A549 (cell line): ENCODE data around the gene GNA15. TPM values are rescaled to one million over a fixed set of nuclear protein-coding genes. Genes with fewer than 3 reads are reported as not detected.

ENCODE experiments used
- ATAC-seq, 2 experiments: fragments of 200-7000 bp in 1 of 2; fragments of >200 bp in 1 of 2; cut with Nextera tagmentation in 1 of 2; cut with Tn5 transposase in 1 of 2; 3 replicates each; pipeline versions ENCODE4 v1.8.0 to v1.9.1; 2018 to 2020; ENCODE audit warnings: mild to moderate bottlenecking in 1 of 2, moderate library complexity in 1 of 2
- CTCF ChIA-PET: fragments of 300-600 bp; sonication (Branson Sonifier 250); formaldehyde crosslinking; extraction: SDS; loops from one replicate; lab custom pipeline; 2021; ENCODE audit warnings: antibody characterized with exemption, inconsistent platforms; lab: Yijun Ruan, JAX
- POLR2A ChIA-PET: fragments of 350-600 bp; formaldehyde crosslinking; extraction: SDS; loops from one replicate; lab custom pipeline; 2021; ENCODE audit warnings: antibody characterized with exemption, inconsistent platforms; lab: Yijun Ruan, JAX
- DNase-seq, 2 experiments: peaks; one replicate each; pipeline versions ENCODE4 v3.0.0 to v3.0.0-alpha.2; 2011 to 2016; ENCODE audit warnings: low read depth in 1 of 2, low spot score in 1 of 2
- FAIRE-seq: peaks from 2 replicates; lab custom pipeline; 2011; peaks lifted over from hg19 to GRCh38; lab: Jason Lieb, UNC
- H3K27ac ChIP-seq, 2 experiments: fragments of >200 bp; sonication (Bioruptor Twin); formaldehyde crosslinking; 3 replicates each; pipeline ENCODE4 v1.5.1; 2016 to 2017
- H3K4me1 ChIP-seq: fragments of >200 bp; sonication (Bioruptor Twin); formaldehyde crosslinking; 3 replicates; pipeline ENCODE4 v1.6.1; 2016
- H3K4me2 ChIP-seq: fragments of >200 bp; sonication (Bioruptor Twin); formaldehyde crosslinking; 3 replicates; pipeline ENCODE4 v1.6.1; 2016
- H3K4me3 ChIP-seq: fragments of >200 bp; sonication (Bioruptor Twin); formaldehyde crosslinking; 3 replicates; pipeline ENCODE4 v1.5.1; 2016
- H3K9me3 ChIP-seq: fragments of >200 bp; sonication (Bioruptor Twin); formaldehyde crosslinking; 3 replicates; pipeline ENCODE4 v1.6.1; 2016
- ATOH8 ChIP-seq: fragments of 250-450 bp; sonication (Bioruptor Pico); IDR thresholded peaks from 2 replicates; pipeline ENCODE4 v1.5.0; 2020; ENCODE audit warnings: low read depth, mild to moderate bottlenecking, moderate library complexity
- BCL3 ChIP-seq: fragments of >200 bp; sonication (Bioruptor Twin); formaldehyde crosslinking; IDR thresholded peaks from 3 replicates; pipeline ENCODE4 v1.6.1; 2016
- CEBPB ChIP-seq, 2 experiments: fragments of >200 bp in 1 of 2; sonication (Bioruptor Twin) in 1 of 2; formaldehyde crosslinking in 1 of 2; IDR thresholded peaks; 2 replicates each; pipeline ENCODE4 v1.6.1; 2012 to 2016
- E2F6 ChIP-seq: IDR thresholded peaks from 2 replicates; pipeline ENCODE4 v1.6.1; 2012; ENCODE audit warnings: low read depth, borderline replicate concordance
- EHF ChIP-seq: fragments of 250-450 bp; sonication (Bioruptor Pico); IDR thresholded peaks from 2 replicates; pipeline ENCODE4 v1.5.0; 2020; ENCODE audit warnings: mild to moderate bottlenecking
- EHMT2 ChIP-seq: fragments of 200-600 bp; sonication (generic); IDR thresholded peaks from 2 replicates; pipeline ENCODE4 v1.6.1; 2016; ENCODE audit warnings: antibody characterized with exemption, low read depth, mild to moderate bottlenecking, moderate library complexity
- EP300 ChIP-seq, 2 experiments: fragments of >200 bp; sonication (Bioruptor Twin); formaldehyde crosslinking; IDR thresholded peaks; 2 replicates in 1 of 2; 3 replicates in 1 of 2; pipeline ENCODE4 v1.6.1; 2016 to 2017
- ESRRA ChIP-seq: fragments of 150-350 bp; IDR thresholded peaks from 2 replicates; pipeline ENCODE4 v1.6.1; 2014; ENCODE audit warnings: mild to moderate bottlenecking, low read length, borderline replicate concordance
- FOXS1 ChIP-seq: fragments of 250-450 bp; sonication (Bioruptor Pico); IDR thresholded peaks from 2 replicates; pipeline ENCODE4 v1.5.0; 2020; ENCODE audit warnings: mild to moderate bottlenecking, moderate library complexity
- HOXA7 ChIP-seq: fragments of 250-450 bp; sonication (Bioruptor Pico); IDR thresholded peaks from 2 replicates; pipeline ENCODE4 v1.5.0; 2020; ENCODE audit warnings: mild to moderate bottlenecking, moderate library complexity
- JUNB ChIP-seq: fragments of >200 bp; sonication (Bioruptor Twin); formaldehyde crosslinking; IDR thresholded peaks from 2 replicates; pipeline ENCODE4 v1.6.1; 2016
- KDM5A ChIP-seq: fragments of 200-600 bp; sonication (generic); IDR thresholded peaks from 2 replicates; pipeline ENCODE4 v1.6.1; 2016; ENCODE audit warnings: antibody characterized with exemption, mild to moderate bottlenecking
- MAZ ChIP-seq: fragments of 150-350 bp; IDR thresholded peaks from 2 replicates; pipeline ENCODE4 v1.6.1; 2014; ENCODE audit warnings: antibody characterized with exemption, low read depth, low read length, borderline replicate concordance
- MYC ChIP-seq: IDR thresholded peaks from 2 replicates; pipeline ENCODE4 v1.6.1; 2012; ENCODE audit warnings: mild to moderate bottlenecking, inconsistent platforms, low read length, improper control_type of control experiment, borderline replicate concordance
- NFE2L2 ChIP-seq: fragments of 150-350 bp; conservative IDR thresholded peaks from 2 replicates; pipeline ENCODE4 v1.6.1; 2014; ENCODE audit warnings: low read length
- NR3C1 ChIP-seq: fragments of >200 bp; sonication (Bioruptor Twin); formaldehyde crosslinking; IDR thresholded peaks from 3 replicates; pipeline ENCODE4 v1.6.1; 2017
- POLR2A ChIP-seq: IDR thresholded peaks from 2 replicates; pipeline ENCODE4 v1.6.1; 2012; ENCODE audit warnings: mild to moderate bottlenecking, low read length
- POLR2AphosphoS2 ChIP-seq: conservative IDR thresholded peaks from 2 replicates; pipeline ENCODE4 v1.6.1; 2012; ENCODE audit warnings: low read length, improper control_type of control experiment, inconsistent platforms
- RARB ChIP-seq: fragments of 250-450 bp; sonication (Bioruptor Pico); IDR thresholded peaks from 2 replicates; pipeline ENCODE4 v1.8.0; 2021; ENCODE audit warnings: mild to moderate bottlenecking, moderate library complexity
- RNF2 ChIP-seq: fragments of 200-600 bp; sonication (generic); IDR thresholded peaks from 2 replicates; pipeline ENCODE4 v1.6.1; 2016; ENCODE audit warnings: low read depth, mild to moderate bottlenecking, antibody characterized with exemption, moderate library complexity, borderline replicate concordance
- SMC3 ChIP-seq: fragments of >200 bp; sonication (Bioruptor Twin); formaldehyde crosslinking; IDR thresholded peaks from 3 replicates; pipeline ENCODE4 v1.6.1; 2018; ENCODE audit warnings: inconsistent platforms
- TFCP2L1 ChIP-seq: fragments of 250-450 bp; sonication (Bioruptor Pico); IDR thresholded peaks from 2 replicates; pipeline ENCODE4 v1.5.0; 2021; ENCODE audit warnings: mild to moderate bottlenecking
- TP53 ChIP-seq: fragments of 250-450 bp; sonication (Bioruptor Pico); IDR thresholded peaks from 2 replicates; pipeline ENCODE4 v1.5.0; 2021; ENCODE audit warnings: mild to moderate bottlenecking, moderate library complexity
- ZFP36 ChIP-seq: fragments of 450-650 bp; IDR thresholded peaks from 2 replicates; pipeline ENCODE4 v1.6.1; 2014; ENCODE audit warnings: borderline replicate concordance; ENCODE audit not compliant: partially characterized antibody
- ZNF302 ChIP-seq: fragments of 250-450 bp; sonication (Bioruptor Pico); IDR thresholded peaks from 2 replicates; pipeline ENCODE4 v1.9.0; 2021; ENCODE audit warnings: inconsistent platforms, mild to moderate bottlenecking, moderate library complexity
- WGBS: methylation state at CpG from one replicate; pipeline ENCODE4 v1.1.6; 2017; ENCODE audit errors: missing lambda C conversion rate; 5-methylcytosine and 5-hydroxymethylcytosine counted together
- polyA plus RNA-seq, 4 experiments: library from polyadenylated mRNA; depleted of rRNA in 3 of 4; stranded (reverse); fragments of >200 nt; fragmentation: RNase III in 1 of 4; extraction: RNeasy Plus Mini Kit Qiagen cat#74134 plus additional on column Dnase treatment in 1 of 4; gene quantifications; 2 replicates in 3 of 4; 3 replicates in 1 of 4; pipeline ENCODE4 v1.2.3, GENCODE V29; 2011 to 2017
- TF ChIP-seq, protein P1 (sequence below): fragments of >200 bp; sonication (Bioruptor Twin); formaldehyde crosslinking; IDR thresholded peaks from 3 replicates; pipeline ENCODE4 v1.5.1; 2016
- TF ChIP-seq, protein P2 (sequence below): fragments of 450-650 bp; IDR thresholded peaks from 2 replicates; pipeline ENCODE4 v1.6.1; 2014; ENCODE audit warnings: antibody characterized with exemption

The GNA15 gene
- polyA plus RNA-seq, 2 of the 4 experiments (the other 2 are of a cell fraction) = 0.06 TPM; not detected in 1

GRCh38 chr19:3142292-3142670, 6.4 kb downstream of the GNA15 start (continued):
- TF ChIP-seq RARB (CRISPR knock-in tag) (no peak), ATOH8 (CRISPR knock-in tag) (no peak), JUNB (peak; percentile 77), RNF2 (no peak), NR3C1 (no peak), TP53 (no peak), EHF (CRISPR knock-in tag) (no peak), TFCP2L1 (CRISPR knock-in tag) (no peak), E2F6 (0 out of 2 replicates have a peak, but pooled peaks have one; percentile 16), EHMT2 (no peak), EP300 (IDR thresholded peaks at IDR 0.05) (no peak), POLR2A (no peak)
- TF ChIP-seq, protein P1, sequence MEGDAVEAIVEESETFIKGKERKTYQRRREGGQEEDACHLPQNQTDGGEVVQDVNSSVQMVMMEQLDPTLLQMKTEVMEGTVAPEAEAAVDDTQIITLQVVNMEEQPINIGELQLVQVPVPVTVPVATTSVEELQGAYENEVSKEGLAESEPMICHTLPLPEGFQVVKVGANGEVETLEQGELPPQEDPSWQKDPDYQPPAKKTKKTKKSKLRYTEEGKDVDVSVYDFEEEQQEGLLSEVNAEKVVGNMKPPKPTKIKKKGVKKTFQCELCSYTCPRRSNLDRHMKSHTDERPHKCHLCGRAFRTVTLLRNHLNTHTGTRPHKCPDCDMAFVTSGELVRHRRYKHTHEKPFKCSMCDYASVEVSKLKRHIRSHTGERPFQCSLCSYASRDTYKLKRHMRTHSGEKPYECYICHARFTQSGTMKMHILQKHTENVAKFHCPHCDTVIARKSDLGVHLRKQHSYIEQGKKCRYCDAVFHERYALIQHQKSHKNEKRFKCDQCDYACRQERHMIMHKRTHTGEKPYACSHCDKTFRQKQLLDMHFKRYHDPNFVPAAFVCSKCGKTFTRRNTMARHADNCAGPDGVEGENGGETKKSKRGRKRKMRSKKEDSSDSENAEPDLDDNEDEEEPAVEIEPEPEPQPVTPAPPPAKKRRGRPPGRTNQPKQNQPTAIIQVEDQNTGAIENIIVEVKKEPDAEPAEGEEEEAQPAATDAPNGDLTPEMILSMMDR = no peak
- TF ChIP-seq, protein P2, sequence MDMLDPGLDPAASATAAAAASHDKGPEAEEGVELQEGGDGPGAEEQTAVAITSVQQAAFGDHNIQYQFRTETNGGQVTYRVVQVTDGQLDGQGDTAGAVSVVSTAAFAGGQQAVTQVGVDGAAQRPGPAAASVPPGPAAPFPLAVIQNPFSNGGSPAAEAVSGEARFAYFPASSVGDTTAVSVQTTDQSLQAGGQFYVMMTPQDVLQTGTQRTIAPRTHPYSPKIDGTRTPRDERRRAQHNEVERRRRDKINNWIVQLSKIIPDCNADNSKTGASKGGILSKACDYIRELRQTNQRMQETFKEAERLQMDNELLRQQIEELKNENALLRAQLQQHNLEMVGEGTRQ = no peak

DNA sequence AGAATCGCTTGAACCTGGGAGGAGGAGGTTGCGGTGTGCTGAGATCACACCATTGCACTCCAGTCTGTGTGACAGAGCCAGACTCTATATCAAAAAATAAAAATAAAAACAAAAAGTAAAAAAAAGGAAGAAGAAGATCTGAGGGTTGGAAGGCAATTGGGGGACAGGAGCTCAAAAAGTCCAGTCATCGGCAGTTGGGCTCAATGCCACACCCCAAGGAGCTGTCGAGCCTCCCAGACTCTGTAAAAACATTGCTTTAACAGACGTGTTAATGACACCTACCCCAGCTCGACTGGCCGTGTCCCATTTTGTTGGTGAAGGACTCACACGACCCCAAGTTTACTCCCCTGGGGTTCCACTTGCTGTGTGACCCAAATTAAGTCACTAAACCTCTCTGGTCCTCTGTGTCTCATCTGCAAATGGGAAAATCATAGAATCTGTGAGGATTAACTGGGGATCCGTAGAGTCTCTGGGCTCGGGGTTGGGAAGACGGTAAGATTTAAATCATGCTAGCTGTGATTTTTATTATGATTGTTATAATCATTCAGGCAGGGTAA, 7.0 kb downstream of the GNA15 start:
- 75% methylated on average over 10 of the region's 11 CpGs for WGBS
- no peak overlapping the region for H3K4me3 ChIP-seq
- peaks cover 17% of the 10 kb centered on the region for H3K4me1 ChIP-seq
- TF ChIP-seq ZFP36 (peak; percentile 47), BCL3 (no peak), KDM5A (no peak)
- ATAC-seq (no peak), FAIRE-seq (no peak), DNase-seq (no peak)
- ChIA-PET CTCF (interaction anchor here (1.3 to 8.8 kb wide), 3 partner anchors 15 to 39 kb away, joined by 3 to 96 read pairs (median 87); no protein-coding TSS in a partner anchor), POLR2A (no interaction called here)
- peak overlapping the region; percentile 83; the same call in 2 of the 3 replicates for H3K4me2 ChIP-seq
- H3K9me3 ChIP-seq = no peaks in the 10 kb centered on the region
- H3K27ac ChIP-seq = peak overlapping the region; percentile 91 to 92

DNA sequence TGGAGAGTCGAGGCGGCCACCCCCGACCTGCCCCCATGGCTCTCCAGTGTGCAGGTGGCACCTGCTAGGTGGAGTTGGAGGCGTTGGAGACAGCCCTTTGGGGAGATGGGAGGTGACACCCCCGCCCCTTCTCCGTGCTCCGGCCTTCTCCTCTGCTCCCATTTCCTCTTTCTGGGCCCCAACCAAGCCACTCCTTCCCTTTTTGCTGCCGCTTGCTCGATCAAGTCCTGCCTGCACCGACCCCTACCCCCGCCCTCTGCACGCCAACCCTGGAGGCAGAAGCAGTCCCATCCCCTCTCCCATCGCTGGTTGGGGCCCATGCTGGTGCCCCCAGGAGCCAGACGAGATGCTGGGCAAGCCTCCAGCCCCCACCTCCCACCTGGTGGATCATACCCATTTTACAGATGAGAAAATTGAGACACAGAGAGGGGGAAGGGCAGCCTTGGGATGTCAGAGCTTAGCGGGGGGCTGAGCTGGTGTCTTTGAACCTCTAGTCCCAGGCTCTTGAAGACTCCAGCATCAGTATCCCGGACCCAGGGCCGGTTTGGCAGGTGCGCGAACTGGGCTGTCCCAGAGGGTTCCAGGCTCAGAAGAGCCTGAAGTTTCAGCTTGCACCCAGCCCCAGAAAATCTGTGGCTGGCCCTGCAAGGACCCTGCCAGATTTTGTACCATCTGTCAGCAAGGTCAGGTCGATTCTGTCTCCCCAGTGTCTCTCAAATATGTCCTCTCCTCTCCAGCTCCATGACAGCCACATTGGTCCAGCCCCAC, 10.3 kb downstream of the GNA15 start:
- FAIRE-seq (no peak), DNase-seq (no peak), ATAC-seq (no peak)
- CTCF ChIA-PET = interaction anchor here (0.5 to 8.8 kb wide), 7 partner anchors 8 to 318 kb away, joined by 3 to 96 read pairs (median 3); partner anchors contain the start of gene GNA15
- Histone ChIP-seq H3K4me3 (no peak overlapping the region), H3K4me2 (no peak overlapping the region), H3K27ac (no peak overlapping the region), H3K4me1 (peaks cover 17% of the 10 kb centered on the region), H3K9me3 (no peaks in the 10 kb centered on the region)
- 93% methylated on average over 13 of the region's 20 CpGs for WGBS
- POLR2A ChIA-PET = no interaction called here
- TF ChIP-seq ZNF302 (CRISPR knock-in tag) (no peak), POLR2AphosphoS2 (no peak), MYC (no peak), HOXA7 (CRISPR knock-in tag) (no peak), RARB (CRISPR knock-in tag) (no peak), SMC3 (no peak), FOXS1 (CRISPR knock-in tag) (no peak), ESRRA (no peak), EHF (CRISPR knock-in tag) (no peak), RNF2 (no peak), MAZ (no peak), NFE2L2 (no peak), CEBPB (IDR thresholded peaks at IDR 0.05) (no peak)
- TF ChIP-seq, protein P1 = no peak
